Right atrium auricular region (tissue), 2 donors: Measurements from ENCODE around the gene GRPEL2. TPM values are rescaled to one million over a fixed set of nuclear protein-coding genes. Genes with fewer than 3 reads are reported as not detected.
"Not testable (repeated sequence)": the region's sequence is repeated elsewhere in the genome, so short reads cannot be mapped to it uniquely, and the experiment has no call there.

Experiments
- DNase-seq: peaks from one replicate; pipeline ENCODE4 v3.0.0-alpha.2; 2019; ENCODE audit warnings: low spot score
- H3K27ac ChIP-seq, 2 donors: fragments of 200-600 bp; sonication (generic); 1 replicate in 1 of 2; 2 replicates in 1 of 2; pipeline ENCODE4 v1.5.1; 2016 to 2019
- H3K27me3 ChIP-seq, 2 donors: fragments of 200-600 bp; sonication (generic); one replicate each; pipeline versions ENCODE4 v1.5.1 to v1.6.0; 2017 to 2019
- H3K36me3 ChIP-seq: fragments of 200-600 bp; sonication (generic); one replicate; pipeline ENCODE4 v1.5.1; 2016
- H3K4me1 ChIP-seq, 2 donors: fragments of 200-600 bp; sonication (generic); one replicate each; pipeline versions ENCODE4 v1.5.1 to v1.6.0; 2017 to 2019
- H3K4me3 ChIP-seq, 2 donors: fragments of 200-600 bp; sonication (generic); 1 replicate in 1 of 2; 2 replicates in 1 of 2; pipeline ENCODE4 v1.5.1; 2017 to 2019; ENCODE audit warnings: mild to moderate bottlenecking in 1 of 2, moderate library complexity in 1 of 2
- H3K9me3 ChIP-seq, 2 donors: fragments of 200-600 bp; sonication (generic); one replicate each; pipeline ENCODE4 v1.5.1; 2019
- total RNA-seq, 2 donors: library from RNA; depleted of rRNA; stranded (reverse); fragments of >200 nt; gene quantifications; one replicate each; pipeline ENCODE4 v1.1.0, GENCODE V29; 2016
- TF ChIP-seq, protein P1 (sequence below), 2 donors: fragments of 200-600 bp; sonication (generic); IDR thresholded peaks; one replicate each; pipeline ENCODE4 v1.5.1; 2019; ENCODE audit warnings: antibody characterized with exemption in 2 of 2

Gene GRPEL2
- total RNA-seq, 2 donors from 2014 or later = 6.9 to 10.7 TPM

DNA sequence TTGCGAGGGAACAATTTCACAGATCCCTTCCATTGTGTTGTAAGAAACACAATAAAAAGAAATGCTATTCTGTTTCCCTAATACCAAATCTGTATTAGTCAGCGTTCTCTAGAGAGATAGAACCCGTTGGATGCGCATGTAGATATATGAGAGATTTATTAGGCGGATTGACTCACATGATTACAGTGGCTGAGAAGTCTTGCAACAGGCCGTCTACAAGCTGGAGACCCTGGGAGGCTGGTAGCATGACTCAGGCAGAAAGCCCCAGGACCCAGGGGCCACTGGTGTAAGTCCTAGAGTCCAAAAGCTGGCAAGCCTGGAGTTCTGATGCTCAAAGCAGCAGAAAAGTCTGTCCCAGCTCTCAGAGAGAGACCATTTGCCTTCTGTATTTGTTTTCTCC is 52.2 kb downstream of the GRPEL2 start:
- no peak for DNase-seq
- H3K4me3 ChIP-seq = no peak overlapping the region
- H3K9me3 ChIP-seq = no peaks in the 10 kb centered on the region
- no peaks in the 10 kb centered on the region for H3K27me3 ChIP-seq
- H3K27ac ChIP-seq = no peak overlapping the region
- no peaks in the 10 kb centered on the region for H3K36me3 ChIP-seq
- TF ChIP-seq, protein P1, sequence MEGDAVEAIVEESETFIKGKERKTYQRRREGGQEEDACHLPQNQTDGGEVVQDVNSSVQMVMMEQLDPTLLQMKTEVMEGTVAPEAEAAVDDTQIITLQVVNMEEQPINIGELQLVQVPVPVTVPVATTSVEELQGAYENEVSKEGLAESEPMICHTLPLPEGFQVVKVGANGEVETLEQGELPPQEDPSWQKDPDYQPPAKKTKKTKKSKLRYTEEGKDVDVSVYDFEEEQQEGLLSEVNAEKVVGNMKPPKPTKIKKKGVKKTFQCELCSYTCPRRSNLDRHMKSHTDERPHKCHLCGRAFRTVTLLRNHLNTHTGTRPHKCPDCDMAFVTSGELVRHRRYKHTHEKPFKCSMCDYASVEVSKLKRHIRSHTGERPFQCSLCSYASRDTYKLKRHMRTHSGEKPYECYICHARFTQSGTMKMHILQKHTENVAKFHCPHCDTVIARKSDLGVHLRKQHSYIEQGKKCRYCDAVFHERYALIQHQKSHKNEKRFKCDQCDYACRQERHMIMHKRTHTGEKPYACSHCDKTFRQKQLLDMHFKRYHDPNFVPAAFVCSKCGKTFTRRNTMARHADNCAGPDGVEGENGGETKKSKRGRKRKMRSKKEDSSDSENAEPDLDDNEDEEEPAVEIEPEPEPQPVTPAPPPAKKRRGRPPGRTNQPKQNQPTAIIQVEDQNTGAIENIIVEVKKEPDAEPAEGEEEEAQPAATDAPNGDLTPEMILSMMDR (IDR thresholded peaks at IDR 0.05) = no peak
- H3K4me1 ChIP-seq = peaks cover 0 to 9% of the 10 kb centered on the region in 2 donors

DNA sequence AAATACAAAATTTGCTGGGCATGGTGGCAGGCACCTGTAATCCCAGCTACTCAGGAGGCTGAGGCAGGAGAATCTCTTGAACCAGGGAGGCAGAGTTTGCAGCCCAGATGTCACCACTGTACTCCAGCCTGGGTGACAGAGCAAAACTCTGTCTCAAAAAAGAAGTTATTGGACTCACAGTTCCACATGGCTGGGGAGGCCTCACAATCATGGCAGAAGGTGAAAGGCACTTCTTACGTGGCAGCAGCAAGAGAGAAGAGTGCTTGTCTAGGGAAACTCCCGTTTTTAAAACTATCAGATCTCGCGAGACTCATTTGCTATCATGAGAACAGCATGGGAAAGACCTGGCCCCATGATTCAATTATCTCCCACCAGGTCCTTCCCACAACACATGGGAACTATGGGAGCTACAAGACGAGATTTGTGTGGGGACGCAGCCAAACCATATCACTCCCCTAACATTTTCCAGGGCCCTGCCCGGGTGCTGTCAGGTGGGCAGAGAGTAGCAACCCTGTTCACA is 53.5 kb downstream of the GRPEL2 start:
- not testable (repeated sequence) for H3K27me3 ChIP-seq, H3K27ac ChIP-seq, H3K9me3 ChIP-seq, H3K4me3 ChIP-seq, DNase-seq, H3K4me1 ChIP-seq, H3K36me3 ChIP-seq

DNA sequence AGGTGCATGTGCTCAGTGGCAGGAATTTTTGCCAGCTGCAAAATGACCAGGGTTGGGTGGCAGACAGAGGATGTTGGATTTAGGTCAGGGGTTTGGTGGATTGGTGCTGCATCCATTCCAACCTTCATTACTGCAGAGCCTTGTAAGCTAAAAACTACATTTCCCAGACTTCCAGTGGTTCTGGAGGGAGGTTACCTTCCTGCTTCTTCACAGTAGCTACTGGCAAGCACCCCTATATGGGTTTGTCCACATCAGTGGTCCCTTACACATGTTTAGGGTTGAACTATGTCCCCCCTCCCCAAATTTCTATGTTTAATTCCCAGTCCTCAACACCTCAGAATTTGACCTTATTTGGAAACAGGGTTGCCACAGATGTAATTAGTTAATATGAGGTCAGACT is 54.5 kb downstream of the GRPEL2 start:
- H3K36me3 ChIP-seq = no peaks in the 10 kb centered on the region
- no peaks in the 10 kb centered on the region for H3K9me3 ChIP-seq
- no peak for DNase-seq
- no peak overlapping the region for H3K4me3 ChIP-seq
- TF ChIP-seq, protein P1 (IDR thresholded peaks at IDR 0.05) = no peak
- no peak overlapping the region for H3K27ac ChIP-seq
- peaks cover 0 to 10% of the 10 kb centered on the region in 2 donors for H3K4me1 ChIP-seq
- H3K27me3 ChIP-seq = no peaks in the 10 kb centered on the region

DNA sequence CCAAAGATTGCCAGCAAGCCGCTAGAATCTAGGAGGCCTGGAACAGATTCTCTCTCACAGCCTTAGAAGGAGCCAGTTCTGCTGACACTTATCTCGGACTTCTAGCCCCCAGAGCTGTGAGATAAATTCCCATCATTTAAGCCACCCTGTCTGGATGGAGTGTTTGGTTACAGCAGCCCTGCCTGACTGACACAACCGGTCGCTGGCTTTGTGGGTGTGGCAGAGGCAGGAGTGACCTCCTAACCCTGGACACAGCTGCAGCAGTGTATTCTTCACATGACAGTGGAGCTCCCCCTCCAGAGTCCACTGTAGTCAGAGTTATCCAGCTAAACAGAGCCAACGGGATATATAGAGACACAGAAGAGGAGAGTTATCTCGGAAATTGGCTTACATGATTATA is 55.0 kb downstream of the GRPEL2 start:
- Histone ChIP-seq H3K4me3 (no peak overlapping the region), H3K27ac (no peak overlapping the region), H3K9me3 (no peaks in the 10 kb centered on the region), H3K4me1 (peaks cover 0 to 15% of the 10 kb centered on the region in 2 donors), H3K27me3 (no peaks in the 10 kb centered on the region), H3K36me3 (no peaks in the 10 kb centered on the region)
- no peak for DNase-seq
- TF ChIP-seq, protein P1 (IDR thresholded peaks at IDR 0.05) = no peak

DNA sequence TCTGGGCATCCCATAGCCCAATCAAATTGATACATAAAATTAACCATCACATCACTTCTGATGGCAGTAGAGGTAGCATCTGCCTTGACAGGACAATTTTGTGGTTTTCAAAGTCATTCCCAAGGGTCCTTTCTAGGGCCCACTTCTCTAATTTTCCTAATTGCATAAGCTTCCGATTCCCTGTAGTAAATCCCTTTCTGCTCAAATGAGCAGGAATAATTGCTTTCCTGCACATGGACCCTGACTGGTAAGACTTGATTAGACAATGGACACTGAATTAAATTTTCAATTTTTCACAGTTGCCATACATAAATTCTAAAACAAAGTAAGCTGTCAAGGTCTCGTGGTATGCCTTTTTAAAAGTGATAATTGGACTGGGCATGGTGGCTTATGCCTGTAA is 55.8 kb downstream of the GRPEL2 start:
- TF ChIP-seq, protein P1 (IDR thresholded peaks at IDR 0.05) = no peak
- H3K36me3 ChIP-seq = no peaks in the 10 kb centered on the region
- H3K9me3 ChIP-seq = no peaks in the 10 kb centered on the region
- DNase-seq = no peak
- H3K4me3 ChIP-seq = no peak overlapping the region
- H3K4me1 ChIP-seq = peaks cover 0 to 23% of the 10 kb centered on the region in 2 donors
- no peak overlapping the region for H3K27ac ChIP-seq
- no peaks in the 10 kb centered on the region for H3K27me3 ChIP-seq

DNA sequence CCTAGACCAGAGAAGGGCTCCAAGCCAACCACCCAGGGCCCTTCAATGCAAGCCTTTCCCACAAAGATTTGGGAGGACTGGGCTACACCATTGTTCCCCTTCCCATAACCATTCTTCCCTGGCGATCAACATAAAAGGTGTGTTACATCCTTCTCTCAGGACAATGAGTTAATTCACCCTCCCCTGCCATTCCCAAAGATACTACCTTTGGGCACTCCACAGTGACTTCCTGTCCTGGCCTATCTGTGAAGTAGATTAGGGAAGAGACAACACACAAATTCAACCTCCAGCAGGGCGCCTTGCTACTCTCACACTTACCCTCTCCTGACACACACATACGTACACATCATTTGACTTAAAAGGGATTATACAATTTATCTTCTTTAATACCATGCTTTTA is 57.0 kb downstream of the GRPEL2 start:
- no peaks in the 10 kb centered on the region for H3K27me3 ChIP-seq
- H3K4me3 ChIP-seq = no peak overlapping the region
- DNase-seq = no peak
- H3K27ac ChIP-seq = no peak overlapping the region
- no peaks in the 10 kb centered on the region for H3K9me3 ChIP-seq
- no peaks in the 10 kb centered on the region for H3K36me3 ChIP-seq
- H3K4me1 ChIP-seq = peaks cover 4 to 25% of the 10 kb centered on the region in 2 donors
- TF ChIP-seq, protein P1 (IDR thresholded peaks at IDR 0.05) = no peak

Other genes with a start within 250 kb of the GRPEL2 start
- 100 to 1,000 TPM; 109 to 145 TPM for gene ABLIM3, start 204.0 kb upstream of the GRPEL2 start, total RNA-seq
- gene AFAP1L1, start 73.6 kb upstream of the GRPEL2 start, total RNA-seq = 10 to 100 TPM; 45.6 to 48.9 TPM
- 1 to 10 TPM; 4.0 to 5.6 TPM for gene PCYOX1L, start 12.5 kb downstream of the GRPEL2 start, total RNA-seq
- 1 to 10 TPM in 1 of 2 donors, under 1 TPM in 1; 0.83 to 2.9 TPM for gene IL17B, start 33.8 kb downstream of the GRPEL2 start, total RNA-seq
- 100 to 1,000 TPM; 171 to 192 TPM for gene CSNK1A1, start 205.9 kb downstream of the GRPEL2 start, total RNA-seq
- 10 to 100 TPM; 11.0 to 13.7 TPM for gene ARHGEF37, start 236.0 kb downstream of the GRPEL2 start, total RNA-seq